ENCODE measurements around the gene ATP6V0E2. TPM values are rescaled to one million over a fixed set of nuclear protein-coding genes. Genes with fewer than 3 reads are reported as not detected.

Gene ATP6V0E2
- total and polyA plus RNA-seq, 2 experiments from 2014 or later = 11.6 to 25.6 TPM

- H3K27ac ChIP-seq = no peak overlapping the region
- H3K36me3 ChIP-seq (replicated peaks; ENCODE audit: insufficient read depth, low read depth) = no peaks in the 10 kb centered on the region
- H3K9me3 ChIP-seq (ENCODE audit: low read depth) = no peaks in the 10 kb centered on the region
- TF ChIP-seq CTCF (IDR thresholded peaks at IDR 0.05; ENCODE audit: poor library complexity) = no peak
- no peak for TF ChIP-seq EZH2 (IDR thresholded peaks at IDR 0.05; ENCODE audit: borderline replicate concordance)
- no peak for TF ChIP-seq EZH2phosphoT487 (IDR thresholded peaks at IDR 0.05; ENCODE audit: low read depth, severe bottlenecking, unreplicated experiment)
- no peaks in the 10 kb centered on the region for H4K20me1 ChIP-seq (ENCODE audit: insufficient read depth, poor library complexity, severe bottlenecking)
- no peak overlapping the region for H3K4me2 ChIP-seq
- H3K4me1 ChIP-seq (ENCODE audit: insufficient read depth) = peaks cover 14% of the 10 kb centered on the region
- H3K9me2 ChIP-seq (replicated peaks; ENCODE audit: insufficient read depth) = no peaks in the 10 kb centered on the region
- no peak for DNase-seq (ENCODE audit: low spot score)
- no peak overlapping the region for H2AFZ ChIP-seq
- 86% methylated on average over 9 of the region's 9 CpGs for WGBS (ENCODE audit: low lambda C conversion rate, missing lambda C conversion rate)
- H3K27me3 ChIP-seq = no peaks in the 10 kb centered on the region
- H3K4me3 ChIP-seq = no peak overlapping the region
- no peaks in the 10 kb centered on the region for H3K79me2 ChIP-seq
Observed at GRCh38 chr7:149851449-149851848, 22.3 kb upstream of the ATP6V0E2 start.

- Histone ChIP-seq H3K27ac (no peak overlapping the region), H2AFZ (no peak overlapping the region), H3K9me3 (ENCODE audit: low read depth) (no peaks in the 10 kb centered on the region), H3K36me3 (replicated peaks; ENCODE audit: insufficient read depth, low read depth) (no peaks in the 10 kb centered on the region), H3K9me2 (replicated peaks; ENCODE audit: insufficient read depth) (no peaks in the 10 kb centered on the region), H3K4me1 (ENCODE audit: insufficient read depth) (peaks cover 14% of the 10 kb centered on the region), H4K20me1 (ENCODE audit: insufficient read depth, poor library complexity, severe bottlenecking) (no peaks in the 10 kb centered on the region), H3K27me3 (no peaks in the 10 kb centered on the region), H3K4me2 (no peak overlapping the region), H3K4me3 (no peak overlapping the region), H3K79me2 (no peaks in the 10 kb centered on the region)
- 97% methylated on average over 9 of the region's 9 CpGs for WGBS (ENCODE audit: low lambda C conversion rate, missing lambda C conversion rate)
- no peak for TF ChIP-seq EZH2phosphoT487 (IDR thresholded peaks at IDR 0.05; ENCODE audit: low read depth, severe bottlenecking, unreplicated experiment)
- TF ChIP-seq CTCF (IDR thresholded peaks at IDR 0.05; ENCODE audit: poor library complexity) = no peak
- no peak for TF ChIP-seq EZH2 (IDR thresholded peaks at IDR 0.05; ENCODE audit: borderline replicate concordance)
- no peak for DNase-seq (ENCODE audit: low spot score)
Observed at GRCh38 chr7:149853157-149853556, 20.6 kb upstream of the ATP6V0E2 start.

GRCh38 chr7:149854611-149855360 lies 19.0 kb upstream of the ATP6V0E2 start:
- Histone ChIP-seq H3K27ac (peak overlapping the region; percentile 42), H3K4me2 (peak overlapping the region; percentile 46), H4K20me1 (ENCODE audit: insufficient read depth, poor library complexity, severe bottlenecking) (no peaks in the 10 kb centered on the region), H3K9me3 (ENCODE audit: low read depth) (no peaks in the 10 kb centered on the region), H3K4me1 (ENCODE audit: insufficient read depth) (peaks cover 14% of the 10 kb centered on the region), H3K27me3 (no peaks in the 10 kb centered on the region), H3K79me2 (no peaks in the 10 kb centered on the region), H2AFZ (no peak overlapping the region), H3K4me3 (no peak overlapping the region), H3K9me2 (replicated peaks; ENCODE audit: insufficient read depth) (no peaks in the 10 kb centered on the region), H3K36me3 (replicated peaks; ENCODE audit: insufficient read depth, low read depth) (no peaks in the 10 kb centered on the region)
- no peak for TF ChIP-seq EZH2 (IDR thresholded peaks at IDR 0.05; ENCODE audit: borderline replicate concordance)
- TF ChIP-seq EZH2phosphoT487 (IDR thresholded peaks at IDR 0.05; ENCODE audit: low read depth, severe bottlenecking, unreplicated experiment) = no peak
- TF ChIP-seq CTCF (IDR thresholded peaks at IDR 0.05; ENCODE audit: poor library complexity) = no peak
- 25% methylated on average over 13 of the region's 13 CpGs for WGBS (ENCODE audit: low lambda C conversion rate, missing lambda C conversion rate)
- DNase-seq (ENCODE audit: low spot score) = peak; percentile 84

Measured in hepatocyte (in vitro differentiated cells).